ENCODE measurements around the gene ATP5IF1.

DNA sequence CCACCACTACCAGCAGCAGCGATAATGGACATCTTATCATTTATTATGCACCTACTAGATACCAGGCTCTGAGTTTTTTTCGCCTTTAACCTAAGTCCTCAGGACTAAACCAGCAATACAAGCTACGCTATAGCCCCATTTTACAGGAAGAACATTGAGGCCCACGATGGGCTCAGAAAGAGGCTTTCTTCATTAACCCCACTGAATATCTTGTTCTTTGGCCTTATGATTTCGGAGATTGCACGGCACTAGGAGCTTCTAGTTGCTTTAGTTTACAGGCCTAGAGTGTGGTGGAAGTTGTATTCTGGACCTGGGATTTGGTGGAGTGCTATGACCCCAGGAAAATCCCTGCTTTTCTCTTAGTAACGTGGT lies 24.9 kb downstream of the ATP5IF1 start:
- TF ChIP-seq CBX8 (IDR thresholded peaks at IDR 0.05; ENCODE audit: borderline replicate concordance, low read depth, low read length), result no peak
- TF ChIP-seq JUN (IDR thresholded peaks at IDR 0.05; ENCODE audit: low read depth, low read length), result no peak
- no peak for TF ChIP-seq TAF1 (IDR thresholded peaks at IDR 0.05; ENCODE audit: low read depth, low read length)

Data from H1 (cell line).